Brain pericyte (primary cell): ENCODE results near the gene MEGF11.

Experiments used
- DNase-seq: peaks from one replicate; pipeline ENCODE4 v3.0.0-alpha.2; 2012; ENCODE audit warnings: low read depth, low spot score

Gene MEGF11

GRCh38 chr15:66240240-66240794, 13.2 kb downstream of the MEGF11 start:
- no peak for DNase-seq

GRCh38 chr15:66239514-66239913, 14.0 kb downstream of the MEGF11 start:
- DNase-seq, result no peak

- no peak for DNase-seq
Measured at GRCh38 chr15:66238318-66238717, 15.2 kb downstream of the MEGF11 start.

- DNase-seq, result no peak
Measured at GRCh38 chr15:66237513-66238235, 15.9 kb downstream of the MEGF11 start.

GRCh38 chr15:66236806-66237375, 16.7 kb downstream of the MEGF11 start:
- no peak for DNase-seq

- no peak for DNase-seq
Measured at GRCh38 chr15:66235866-66236265, 17.7 kb downstream of the MEGF11 start.

GRCh38 chr15:66234798-66235197, 18.8 kb downstream of the MEGF11 start:
- DNase-seq, result no peak

GRCh38 chr15:66233487-66234415, 19.8 kb downstream of the MEGF11 start:
- no peak for DNase-seq

- no peak for DNase-seq
Measured at GRCh38 chr15:66232267-66232625, 21.3 kb downstream of the MEGF11 start.

- DNase-seq, result no peak
Measured at GRCh38 chr15:66231394-66232266, 21.9 kb downstream of the MEGF11 start.

- DNase-seq, result no peak
Measured at GRCh38 chr15:66229790-66230465, 23.6 kb downstream of the MEGF11 start.

GRCh38 chr15:66228807-66229735, 24.5 kb downstream of the MEGF11 start:
- DNase-seq, result no peak

- no peak for DNase-seq
Measured at GRCh38 chr15:66226736-66227135, 26.8 kb downstream of the MEGF11 start.

- DNase-seq, result no peak
Measured at GRCh38 chr15:66225656-66226274, 27.8 kb downstream of the MEGF11 start.

GRCh38 chr15:66224946-66225345, 28.6 kb downstream of the MEGF11 start:
- DNase-seq, result no peak

- no peak for DNase-seq
Measured at GRCh38 chr15:66222273-66223198, 31.0 kb downstream of the MEGF11 start.

GRCh38 chr15:66221126-66221525, 32.4 kb downstream of the MEGF11 start:
- DNase-seq, result no peak

- no peak for DNase-seq
Measured at GRCh38 chr15:66220601-66221000, 32.9 kb downstream of the MEGF11 start.
